Body of pancreas (tissue), 4 donors: ENCODE measurements around the gene HIVEP2. TPM values are rescaled to one million over a fixed set of nuclear protein-coding genes. Genes with fewer than 3 reads are reported as not detected.

Experiments
- ATAC-seq: fragments of 150-250 bp; one replicate; pipeline ENCODE4 v1.9.1; 2016
- DNase-seq, 4 donors: peaks; one replicate each; pipeline ENCODE4 v3.0.0-alpha.2; 2019
- H3K27ac ChIP-seq, 4 donors: fragments of 200-600 bp; sonication (generic); 1 replicate in 3 of 4; 2 replicates in 1 of 4; pipeline versions ENCODE4 v1.5.1 to v1.6.1; 2016 to 2019; ENCODE audit warnings: mild to moderate bottlenecking in 1 of 4, mixed read lengths in 1 of 4, moderate library complexity in 1 of 4
- H3K27me3 ChIP-seq, 2 donors: fragments of 200-600 bp; sonication (generic); one replicate each; pipeline ENCODE4 v1.6.0; 2016; ENCODE audit warnings: mild to moderate bottlenecking in 1 of 2
- H3K36me3 ChIP-seq, 2 donors: fragments of 200-600 bp; sonication (generic); replicated peaks in 1 of 2; 2 replicates each; pipeline ENCODE4 v1.5.1; 2016; ENCODE audit warnings: low read depth in 2 of 2; ENCODE audit not compliant: insufficient read depth in 1 of 2
- H3K4me1 ChIP-seq: fragments of 200-600 bp; sonication (generic); one replicate; pipeline ENCODE4 v1.6.0; 2016
- H3K4me3 ChIP-seq, 2 donors: fragments of 200-600 bp; sonication (generic); 1 replicate in 1 of 2; 2 replicates in 1 of 2; pipeline ENCODE4 v1.5.1; 2016 to 2019
- H3K9me3 ChIP-seq, 3 donors: fragments of 200-600 bp; sonication (generic); 1 replicate in 2 of 3; 2 replicates in 1 of 3; pipeline ENCODE4 v1.5.1; 2016
- CTCF ChIP-seq, 7 experiments: fragments of 450-650 bp in 4 of 7; fragments of 200-600 bp in 3 of 7; sonication (generic) in 3 of 7; IDR thresholded peaks; one replicate each; pipeline ENCODE4 v1.5.1; 2016 to 2019; ENCODE audit warnings: antibody characterized with exemption in 7 of 7
- POLR2A ChIP-seq, 3 donors: fragments of 450-650 bp; IDR thresholded peaks; one replicate each; pipeline ENCODE4 v1.6.1; 2016; ENCODE audit warnings: antibody characterized with exemption in 3 of 3, mild to moderate bottlenecking in 2 of 3
- WGBS, 2 donors: methylation state at CpG; one replicate each; pipeline ENCODE4 v1.1.5; 2017; 5-methylcytosine and 5-hydroxymethylcytosine counted together
- intact Hi-C: fragments of 100-400 bp; cut with DNase I; formaldehyde crosslinking; loops from one replicate; pipeline ENCODE4 v1.15.1; 2023
- total RNA-seq, 2 donors: library from RNA; depleted of rRNA; stranded (reverse); fragments of >200 nt; gene quantifications; one replicate each; pipeline ENCODE4 v1.1.0, GENCODE V29; 2016

The HIVEP2 gene
- total RNA-seq, 2 donors from 2014 or later = 11.2 to 16.5 TPM

DNA sequence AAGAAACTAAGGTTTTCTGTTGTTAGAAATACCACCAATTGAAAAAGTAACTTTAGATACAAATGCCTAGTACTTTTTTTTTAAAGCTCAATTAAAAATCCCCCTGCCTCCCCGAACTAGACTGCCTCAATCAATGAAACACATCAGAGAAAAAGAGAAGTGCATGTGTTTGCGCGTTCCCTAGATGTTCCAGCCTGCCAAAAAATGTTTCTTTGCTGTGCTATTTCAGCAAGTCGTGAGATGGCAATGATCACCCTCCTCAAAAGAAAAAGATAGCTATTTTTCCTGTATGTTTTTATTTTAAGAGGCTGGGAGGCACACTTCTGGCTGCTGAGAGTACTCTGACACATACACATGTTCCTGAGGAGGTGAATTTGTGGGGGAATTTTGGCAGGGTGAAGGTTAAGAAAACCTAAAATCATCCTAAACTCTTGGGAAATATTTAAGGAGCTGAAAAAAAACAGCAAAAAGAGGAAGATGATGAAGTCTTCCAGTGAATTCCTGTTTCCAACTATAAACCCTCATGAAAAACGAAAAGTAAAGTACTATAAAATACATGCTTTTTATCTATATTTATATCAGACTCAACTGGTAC lies 114.8 kb downstream of the HIVEP2 start:
- Histone ChIP-seq H3K4me1 (peaks cover 11% of the 10 kb centered on the region), H3K9me3 (no peaks in the 10 kb centered on the region), H3K36me3 (no peaks in the 10 kb centered on the region), H3K27ac (no peak overlapping the region), H3K4me3 (no peak overlapping the region), H3K27me3 (no peaks in the 10 kb centered on the region)
- TF ChIP-seq CTCF (IDR thresholded peaks at IDR 0.05) = no peak
- 75 to 91% methylated on average over 5 of the region's 5 CpGs for WGBS, 2 donors
- ATAC-seq = no peak
- DNase-seq = no peak
- intact Hi-C loops = no loop called here

DNA sequence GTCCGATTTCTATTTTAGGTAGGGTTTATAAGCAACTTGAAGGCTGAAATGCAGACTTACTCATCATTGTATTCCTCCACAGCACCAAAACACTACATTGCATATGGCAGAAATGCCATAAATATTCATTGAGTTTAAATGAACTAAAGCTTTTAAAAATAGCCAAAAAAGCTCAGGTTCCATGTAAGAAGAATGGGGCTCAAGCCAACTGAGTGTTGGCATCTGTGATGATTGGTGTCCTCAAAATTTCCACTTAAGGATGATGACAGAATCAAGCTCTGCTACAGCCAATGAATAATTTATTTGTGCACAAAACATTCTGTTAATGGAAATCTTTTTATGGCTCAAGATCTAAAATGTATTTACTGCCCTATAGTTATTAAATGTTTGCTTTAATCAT lies 115.4 kb downstream of the HIVEP2 start:
- Histone ChIP-seq H3K4me3 (no peak overlapping the region), H3K36me3 (no peaks in the 10 kb centered on the region), H3K9me3 (no peaks in the 10 kb centered on the region), H3K27me3 (no peaks in the 10 kb centered on the region), H3K27ac (no peak overlapping the region), H3K4me1 (peaks cover 11% of the 10 kb centered on the region)
- 95 to 100% methylated on average over 1 of the region's 1 CpG for WGBS, 2 donors
- no peak for DNase-seq
- intact Hi-C loops = no loop called here
- TF ChIP-seq CTCF (IDR thresholded peaks at IDR 0.05) (no peak), POLR2A (IDR thresholded peaks at IDR 0.05) (no peak)
- ATAC-seq = no peak

DNA sequence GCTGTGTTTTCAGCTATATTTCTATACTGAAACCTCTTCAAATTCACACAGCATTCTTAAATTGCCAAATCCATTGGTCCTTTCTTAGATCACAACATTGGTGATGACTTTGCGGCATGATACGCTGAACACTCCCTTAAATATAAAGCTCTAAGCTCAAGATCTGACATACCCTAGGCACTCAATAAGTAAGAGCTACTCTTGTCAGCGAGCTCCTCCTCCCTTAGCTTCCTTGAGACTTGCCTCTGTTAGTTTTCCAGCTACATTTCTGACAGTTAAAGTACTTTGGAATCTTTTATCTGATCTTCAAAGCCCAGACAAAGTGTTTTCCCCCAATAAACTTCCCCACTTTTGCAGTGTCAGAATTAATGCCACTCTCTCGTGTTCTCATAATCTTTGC lies 117.0 kb downstream of the HIVEP2 start:
- peaks cover under 1% of the 10 kb centered on the region for H3K4me1 ChIP-seq
- H3K4me3 ChIP-seq = no peak overlapping the region
- intact Hi-C loops = no loop called here
- H3K27ac ChIP-seq = no peak overlapping the region
- no peaks in the 10 kb centered on the region for H3K27me3 ChIP-seq
- TF ChIP-seq POLR2A (IDR thresholded peaks at IDR 0.05) (no peak), CTCF (IDR thresholded peaks at IDR 0.05) (no peak)
- DNase-seq (no peak), ATAC-seq (no peak)
- WGBS, 2 donors = 92 to 97% methylated on average over 4 of the region's 4 CpGs
- no peaks in the 10 kb centered on the region for H3K36me3 ChIP-seq
- no peaks in the 10 kb centered on the region for H3K9me3 ChIP-seq

DNA sequence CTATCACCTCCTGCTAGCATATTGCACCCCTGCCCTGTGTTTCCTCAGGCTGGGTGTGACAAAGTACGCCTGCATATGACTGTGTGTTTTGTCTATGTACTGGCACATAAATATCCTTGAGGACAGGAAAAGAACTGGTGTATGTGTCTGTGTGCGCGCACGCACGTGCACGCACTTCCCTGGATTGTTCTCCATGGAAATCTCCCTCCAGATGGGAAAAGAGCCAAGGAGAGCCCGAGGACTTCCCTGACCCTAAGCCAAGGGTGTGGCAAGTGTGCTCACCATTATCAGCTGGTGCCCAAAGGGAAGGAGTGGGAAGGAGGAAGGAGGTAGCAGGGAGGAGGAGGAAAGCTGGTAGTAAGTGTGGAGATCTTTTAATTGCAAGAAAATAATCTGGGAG lies 117.6 kb downstream of the HIVEP2 start:
- ATAC-seq (peak; percentile 40), DNase-seq (peak in 1 of 4 donors; percentile 16)
- WGBS, 2 donors = 71 to 75% methylated on average over 7 of the region's 7 CpGs
- intact Hi-C loops = no loop called here
- no peak overlapping the region for H3K27ac ChIP-seq
- TF ChIP-seq CTCF (IDR thresholded peaks at IDR 0.05) = no peak
- TF ChIP-seq POLR2A (IDR thresholded peaks at IDR 0.05) = no peak
- no peaks in the 10 kb centered on the region for H3K36me3 ChIP-seq
- no peaks in the 10 kb centered on the region for H3K9me3 ChIP-seq
- H3K27me3 ChIP-seq = no peaks in the 10 kb centered on the region
- peaks cover 7% of the 10 kb centered on the region for H3K4me1 ChIP-seq
- H3K4me3 ChIP-seq = no peak overlapping the region

DNA sequence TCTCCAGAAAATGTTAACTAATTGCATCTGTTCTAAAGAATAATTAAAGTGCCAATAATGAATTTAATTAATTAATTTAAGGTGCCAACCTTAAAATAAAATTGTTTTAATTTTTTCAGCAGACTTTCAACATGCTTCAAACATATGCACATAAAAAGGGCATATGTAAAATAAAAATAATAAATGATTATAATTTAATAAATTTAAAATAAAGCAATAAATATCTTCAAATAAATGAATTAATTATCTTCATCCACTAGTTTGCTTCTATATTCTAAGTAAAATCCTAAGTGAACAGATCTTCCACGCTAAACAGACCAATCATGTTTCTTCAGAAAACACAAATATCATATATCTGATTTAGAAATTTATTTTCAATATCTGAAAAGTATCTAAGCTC lies 119.2 kb downstream of the HIVEP2 start:
- intact Hi-C loops = no loop called here
- Histone ChIP-seq H3K4me1 (peaks cover 23% of the 10 kb centered on the region), H3K36me3 (no peaks in the 10 kb centered on the region), H3K9me3 (no peaks in the 10 kb centered on the region), H3K27ac (no peak overlapping the region), H3K27me3 (no peaks in the 10 kb centered on the region), H3K4me3 (no peak overlapping the region)
- no peak for TF ChIP-seq POLR2A (IDR thresholded peaks at IDR 0.05)
- TF ChIP-seq CTCF (IDR thresholded peaks at IDR 0.05) = no peak
- 96 to 100% methylated on average over 1 of the region's 1 CpG for WGBS, 2 donors
- no peak for ATAC-seq
- DNase-seq = no peak
